Activated CD4-positive, alpha-beta T cell treated with anti-CD3 and anti-CD28 coated beads, Interleukin-2, amount 10 ng/mL, durations not matched to agents 7 days and 5 days (primary cell): ENCODE measurements around the gene CSE1L. TPM values are rescaled to one million over a fixed set of nuclear protein-coding genes. Genes with fewer than 3 reads are reported as not detected.
A peak's percentile ranks its signal among the peaks of the same experiment; 100 is the strongest.
"Not testable (repeated sequence)": the region's sequence is repeated elsewhere in the genome, so short reads cannot be mapped to it uniquely, and the experiment has no call there.

ENCODE experiments used
- CTCF ChIA-PET: fragments of 350-600 bp; sonication (Branson Sonifier 250); formaldehyde crosslinking; loops from one replicate; lab custom pipeline; 2021; ENCODE audit warnings: antibody characterized with exemption; lab: Charles Lee
- POLR2A ChIA-PET: fragments of 350-600 bp; sonication (Branson Sonifier 250); formaldehyde crosslinking; loops from one replicate; lab custom pipeline; 2021; ENCODE audit warnings: antibody characterized with exemption; lab: Charles Lee
- DNase-seq: peaks from one replicate; pipeline ENCODE4 v3.0.0-alpha.2; 2020
- H3K27ac Mint-ChIP-seq: one replicate; pipeline ENCODE4 v1.8.0; 2021; ENCODE audit warnings: mild to moderate bottlenecking, moderate library complexity, mixed read lengths
- H3K27me3 Mint-ChIP-seq: one replicate; pipeline ENCODE4 v1.8.0; 2021; ENCODE audit warnings: mixed read lengths
- H3K36me3 Mint-ChIP-seq: one replicate; pipeline ENCODE4 v1.8.0; 2021; ENCODE audit warnings: low read depth, mixed read lengths
- H3K4me1 Mint-ChIP-seq: one replicate; pipeline ENCODE4 v1.8.0; 2021; ENCODE audit warnings: mixed read lengths
- H3K4me3 Mint-ChIP-seq: one replicate; pipeline ENCODE4 v1.8.0; 2021; ENCODE audit warnings: mild to moderate bottlenecking, moderate library complexity, mixed read lengths
- H3K9me3 Mint-ChIP-seq: one replicate; pipeline ENCODE4 v1.8.0; 2021; ENCODE audit warnings: mixed read lengths
- total RNA-seq, 2 experiments: library from RNA; stranded (reverse); gene quantifications; one replicate each; pipeline ENCODE4 v1.2.3, GENCODE V29; 2021

Gene CSE1L
- total RNA-seq, 2 experiments from 2014 or later = 85.1 to 98.4 TPM

DNA sequence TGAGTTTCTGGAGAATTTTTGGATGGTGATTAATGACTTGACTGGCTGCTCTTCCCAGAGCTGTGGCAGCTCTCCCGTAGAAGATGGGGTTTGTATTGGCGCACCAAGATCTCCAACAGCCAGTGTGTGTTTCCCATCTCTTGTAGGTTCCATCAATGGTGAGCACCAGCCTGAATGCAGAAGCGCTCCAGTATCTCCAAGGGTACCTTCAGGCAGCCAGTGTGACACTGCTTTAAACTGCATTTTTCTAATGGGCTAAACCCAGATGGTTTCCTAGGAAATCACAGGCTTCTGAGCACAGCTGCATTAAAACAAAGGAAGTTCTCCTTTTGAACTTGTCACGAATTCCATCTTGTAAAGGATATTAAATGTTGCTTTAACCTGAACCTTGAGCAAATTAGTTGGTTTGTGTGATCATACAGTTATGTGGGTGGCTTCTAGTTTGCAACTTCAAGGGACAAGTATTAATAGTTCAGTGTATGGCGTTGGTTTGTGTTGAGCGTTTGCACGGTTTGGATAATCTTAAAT, 50.2 kb downstream of the CSE1L start:
- Mint-ChIP-seq H3K4me3 (no peak overlapping the region), H3K4me1 (peaks cover 14% of the 10 kb centered on the region), H3K27me3 (no peaks in the 10 kb centered on the region), H3K27ac (no peak overlapping the region), H3K9me3 (no peaks in the 10 kb centered on the region), H3K36me3 (peaks cover 62% of the 10 kb centered on the region)
- ChIA-PET POLR2A (no interaction called here), CTCF (no interaction called here)
- no peak for DNase-seq

DNA sequence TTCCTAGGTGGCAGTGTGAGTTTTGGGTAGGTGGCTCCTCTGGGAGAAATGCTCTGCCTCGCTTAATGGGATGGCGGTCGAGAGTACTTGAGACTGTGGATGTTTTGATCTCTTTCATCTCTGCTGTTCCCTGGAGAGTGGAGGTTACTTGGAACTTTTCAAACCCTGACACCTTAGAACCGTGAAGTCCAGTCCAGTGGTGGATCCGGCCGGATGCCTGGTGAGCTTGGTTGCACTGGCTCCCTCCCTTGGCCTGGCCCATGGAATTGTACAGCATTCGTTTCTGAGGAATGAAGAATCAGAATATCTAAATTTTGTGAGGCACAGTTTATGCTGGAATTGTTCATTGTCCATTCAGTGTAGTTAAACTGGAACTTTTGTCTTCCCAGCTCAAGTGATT, 51.0 kb downstream of the CSE1L start:
- ChIA-PET POLR2A (no interaction called here), CTCF (no interaction called here)
- DNase-seq = no peak
- Mint-ChIP-seq H3K27ac (no peak overlapping the region), H3K4me1 (peaks cover 16% of the 10 kb centered on the region), H3K36me3 (peaks cover 66% of the 10 kb centered on the region), H3K27me3 (no peaks in the 10 kb centered on the region), H3K4me3 (no peak overlapping the region), H3K9me3 (no peaks in the 10 kb centered on the region)

DNA sequence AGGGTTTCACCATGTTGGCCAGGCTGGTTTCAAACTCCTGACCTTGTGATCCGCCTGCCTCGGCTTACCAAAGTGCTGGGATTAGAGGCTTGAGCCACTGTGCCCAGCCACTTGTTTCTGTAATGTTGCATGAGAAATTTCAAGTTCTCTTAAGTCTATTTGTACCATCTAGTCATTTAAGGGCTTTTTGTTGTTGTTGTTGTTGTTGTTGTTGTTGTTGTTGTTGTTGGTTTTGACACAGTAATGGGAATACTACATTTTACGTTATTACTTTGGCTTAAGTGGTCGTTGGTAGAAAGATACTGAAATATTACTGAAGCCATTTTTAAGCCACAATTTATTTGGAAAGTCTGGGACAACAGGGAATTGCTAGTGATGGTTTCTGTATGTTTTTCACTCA, 52.0 kb downstream of the CSE1L start:
- Mint-ChIP-seq H3K4me3 (no peak overlapping the region), H3K27ac (no peak overlapping the region), H3K9me3 (no peaks in the 10 kb centered on the region), H3K36me3 (peaks cover 69% of the 10 kb centered on the region), H3K27me3 (no peaks in the 10 kb centered on the region), H3K4me1 (peaks cover 16% of the 10 kb centered on the region)
- DNase-seq = no peak
- ChIA-PET CTCF (no interaction called here), POLR2A (no interaction called here)

DNA sequence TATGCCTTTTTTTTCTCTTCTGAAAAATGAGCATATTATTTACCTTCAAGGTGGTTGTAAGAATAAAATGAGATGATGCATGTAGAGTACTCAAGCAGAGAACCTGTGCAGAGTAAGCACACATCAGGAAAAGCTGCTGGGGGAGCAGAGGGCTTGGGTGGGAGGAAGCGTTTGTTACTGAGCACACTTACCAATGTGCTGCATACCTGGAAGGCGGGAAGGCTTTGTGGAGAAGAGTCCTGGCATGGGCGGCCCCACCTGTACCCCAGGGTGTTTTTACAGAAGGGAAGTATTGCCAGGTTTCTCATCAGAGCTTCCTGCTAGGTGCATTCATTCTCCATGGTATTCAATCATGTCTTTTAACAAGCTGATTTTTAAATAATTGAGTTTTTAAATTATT, 52.9 kb downstream of the CSE1L start:
- H3K27ac Mint-ChIP-seq = no peak overlapping the region
- H3K9me3 Mint-ChIP-seq = no peaks in the 10 kb centered on the region
- CTCF ChIA-PET = no interaction called here
- no peak overlapping the region for H3K4me3 Mint-ChIP-seq
- H3K4me1 Mint-ChIP-seq = peaks cover 16% of the 10 kb centered on the region
- no peaks in the 10 kb centered on the region for H3K27me3 Mint-ChIP-seq
- peaks cover 74% of the 10 kb centered on the region for H3K36me3 Mint-ChIP-seq
- DNase-seq = no peak
- POLR2A ChIA-PET = interaction anchor here (0.5 kb wide), 1 partner anchor 9 kb away, joined by 5 read pairs; no protein-coding TSS in a partner anchor

DNA sequence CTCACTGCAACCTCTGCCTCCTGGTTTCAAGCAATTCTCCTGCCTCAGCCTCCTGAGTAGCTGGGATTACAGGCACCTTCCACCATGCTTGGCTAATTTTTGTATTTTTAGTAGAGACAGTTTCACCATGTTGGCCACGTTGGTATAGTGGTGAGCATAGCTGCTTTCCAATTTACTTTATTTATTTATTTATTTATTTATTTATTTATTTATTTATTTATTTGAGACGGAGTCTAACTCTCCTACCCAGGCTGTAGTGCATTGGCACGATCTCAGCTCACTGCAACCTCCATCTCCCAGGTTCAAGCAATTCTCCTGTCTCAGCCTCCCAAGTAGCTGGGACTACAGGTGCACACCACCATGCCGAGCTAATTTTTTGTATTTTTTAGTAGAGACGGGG, 54.2 kb downstream of the CSE1L start:
- POLR2A ChIA-PET = interaction anchor here (0.6 kb wide), 1 partner anchor 138 kb away, joined by 3 read pairs; no protein-coding TSS in a partner anchor
- not testable (repeated sequence) for H3K27ac Mint-ChIP-seq

DNA sequence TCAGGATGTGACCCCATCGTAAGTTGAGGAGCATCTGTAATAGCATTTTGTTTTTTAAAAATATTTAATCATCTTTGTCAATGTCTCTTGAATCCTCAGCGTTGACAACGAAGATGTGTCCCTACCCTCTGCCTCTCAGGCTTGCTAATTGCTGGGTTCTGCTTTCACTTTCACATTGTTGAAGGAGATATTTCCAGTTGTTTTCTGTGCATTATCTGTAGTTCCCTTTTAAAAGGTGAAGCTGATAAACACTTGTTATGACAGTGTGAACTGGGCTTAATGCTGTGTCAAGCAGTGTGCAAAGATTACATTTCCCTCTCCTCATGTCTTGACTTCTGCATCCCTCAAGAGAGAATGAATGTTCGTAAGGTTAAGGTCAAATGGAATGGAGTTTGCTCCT, 54.9 kb downstream of the CSE1L start:
- Mint-ChIP-seq H3K27ac (peak overlapping the region; percentile 68), H3K9me3 (no peaks in the 10 kb centered on the region), H3K4me1 (peaks cover 16% of the 10 kb centered on the region), H3K36me3 (peaks cover 66% of the 10 kb centered on the region), H3K4me3 (no peak overlapping the region), H3K27me3 (no peaks in the 10 kb centered on the region)
- DNase-seq = no peak
- CTCF ChIA-PET = interaction anchor here (0.6 to 2.1 kb wide), 4 partner anchors 14 to 260 kb away, joined by 3 to 6 read pairs (median 4); no protein-coding TSS in a partner anchor
- POLR2A ChIA-PET = interaction anchor here (0.6 kb wide), 1 partner anchor 138 kb away, joined by 3 read pairs; no protein-coding TSS in a partner anchor

More for the DNA sequence above, 54.2 kb downstream of the CSE1L start:
- not testable (repeated sequence) for H3K4me3 Mint-ChIP-seq, H3K27me3 Mint-ChIP-seq, H3K9me3 Mint-ChIP-seq, DNase-seq
- Mint-ChIP-seq H3K36me3 (peaks cover 67% of the 10 kb centered on the region), H3K4me1 (peaks cover 16% of the 10 kb centered on the region)
- CTCF ChIA-PET = interaction anchor here (0.6 to 1.5 kb wide), 3 partner anchors 9 to 167 kb away, joined by 3 to 5 read pairs (median 4); no protein-coding TSS in a partner anchor

DNA sequence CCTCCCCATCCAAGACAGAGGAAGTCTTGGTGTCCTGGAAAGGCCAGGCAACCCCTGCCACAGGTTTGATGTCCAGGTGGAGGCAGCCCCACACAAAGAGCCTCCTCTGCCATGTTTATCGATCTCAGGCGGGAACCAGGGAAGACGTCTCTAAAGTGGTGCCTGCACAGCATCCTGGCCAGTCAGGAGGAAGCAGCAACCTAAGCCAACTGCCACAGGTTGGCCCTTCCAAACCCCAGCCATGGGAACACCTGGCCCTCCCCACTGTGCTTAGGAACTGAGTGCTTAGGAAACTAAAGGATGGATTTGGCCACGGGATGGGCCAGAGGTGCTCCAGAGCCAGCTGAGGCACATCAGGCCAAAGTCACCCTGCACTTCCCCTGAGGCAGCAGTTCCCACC, 56.9 kb downstream of the CSE1L start:
- DNase-seq = no peak
- H3K9me3 Mint-ChIP-seq = no peaks in the 10 kb centered on the region
- peaks cover 16% of the 10 kb centered on the region for H3K4me1 Mint-ChIP-seq
- H3K36me3 Mint-ChIP-seq = peaks cover 55% of the 10 kb centered on the region
- no peak overlapping the region for H3K4me3 Mint-ChIP-seq
- H3K27ac Mint-ChIP-seq = no peak overlapping the region
- H3K27me3 Mint-ChIP-seq = no peaks in the 10 kb centered on the region
- ChIA-PET POLR2A (no interaction called here), CTCF (interaction anchor here (1.3 to 2.1 kb wide), 2 partner anchors 16 to 39 kb away, joined by 3 to 6 read pairs; no protein-coding TSS in a partner anchor)

DNA sequence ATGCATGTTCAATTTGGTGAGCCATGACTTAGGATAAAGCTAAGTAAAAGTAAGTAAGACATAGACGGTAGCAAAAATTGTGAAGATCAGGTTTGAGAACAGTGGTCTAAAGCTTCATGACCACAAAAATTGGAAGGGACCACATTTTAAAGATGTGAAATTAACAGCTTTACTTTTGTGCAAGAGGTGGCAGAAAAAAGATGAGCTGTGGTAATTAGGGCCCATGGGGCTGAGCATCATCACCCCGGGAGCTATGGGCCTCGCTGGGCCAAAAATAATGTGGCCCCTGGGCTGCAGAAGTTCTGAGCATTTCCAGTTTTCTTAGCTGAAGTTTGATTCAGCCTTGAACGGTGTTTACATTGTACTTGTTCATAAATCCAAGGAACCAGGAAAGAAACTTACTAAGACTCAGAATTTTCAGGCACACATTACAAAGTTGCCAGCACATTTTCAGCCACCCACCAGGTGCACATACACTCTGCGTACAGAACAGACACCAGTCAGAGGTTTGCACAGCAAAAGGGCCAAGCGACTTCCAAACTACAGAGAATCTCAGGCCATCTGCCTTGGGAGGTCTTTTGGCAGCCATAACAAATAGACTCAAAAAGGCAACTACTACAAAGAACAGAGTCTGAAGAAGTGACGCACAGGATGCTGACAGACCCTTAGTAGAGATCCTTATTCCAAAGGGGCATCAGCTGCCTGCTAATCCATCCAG, 57.7 kb downstream of the CSE1L start:
- CTCF ChIA-PET = interaction anchor here (0.5 to 1.3 kb wide), 3 partner anchors 40 to 115 kb away, joined by 3 to 5 read pairs (median 3); partner anchors contain the start of gene DDX27

DNA sequence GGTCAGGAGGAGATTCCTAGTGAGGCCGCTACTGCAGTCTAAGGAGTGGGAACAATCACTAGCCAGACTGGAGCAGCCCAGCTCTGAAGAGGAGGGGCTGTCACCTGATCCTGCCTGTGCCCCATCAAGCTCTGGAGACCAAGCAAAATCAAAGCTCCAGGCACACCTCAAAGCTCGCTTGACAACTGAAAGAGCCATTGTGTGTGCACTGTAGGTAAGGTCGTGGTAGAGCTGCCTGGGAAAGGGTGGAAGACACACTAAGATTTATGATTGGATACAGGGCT, 58.2 kb downstream of the CSE1L start:
- Mint-ChIP-seq H3K9me3 (no peaks in the 10 kb centered on the region), H3K4me1 (peaks cover 13% of the 10 kb centered on the region), H3K27ac (no peak overlapping the region), H3K4me3 (no peak overlapping the region), H3K27me3 (no peaks in the 10 kb centered on the region), H3K36me3 (peaks cover 50% of the 10 kb centered on the region)
- DNase-seq = no peak
- ChIA-PET CTCF (interaction anchor here (0.5 to 1.3 kb wide), 4 partner anchors 20 to 115 kb away, joined by 3 to 5 read pairs (median 3); partner anchors contain the start of gene DDX27), POLR2A (no interaction called here)

More for the DNA sequence above, 57.7 kb downstream of the CSE1L start:
- Mint-ChIP-seq H3K4me3 (no peak overlapping the region), H3K9me3 (no peaks in the 10 kb centered on the region), H3K27ac (no peak overlapping the region), H3K27me3 (no peaks in the 10 kb centered on the region), H3K36me3 (peaks cover 51% of the 10 kb centered on the region), H3K4me1 (peaks cover 15% of the 10 kb centered on the region)
- no peak for DNase-seq
- POLR2A ChIA-PET = no interaction called here

DNA sequence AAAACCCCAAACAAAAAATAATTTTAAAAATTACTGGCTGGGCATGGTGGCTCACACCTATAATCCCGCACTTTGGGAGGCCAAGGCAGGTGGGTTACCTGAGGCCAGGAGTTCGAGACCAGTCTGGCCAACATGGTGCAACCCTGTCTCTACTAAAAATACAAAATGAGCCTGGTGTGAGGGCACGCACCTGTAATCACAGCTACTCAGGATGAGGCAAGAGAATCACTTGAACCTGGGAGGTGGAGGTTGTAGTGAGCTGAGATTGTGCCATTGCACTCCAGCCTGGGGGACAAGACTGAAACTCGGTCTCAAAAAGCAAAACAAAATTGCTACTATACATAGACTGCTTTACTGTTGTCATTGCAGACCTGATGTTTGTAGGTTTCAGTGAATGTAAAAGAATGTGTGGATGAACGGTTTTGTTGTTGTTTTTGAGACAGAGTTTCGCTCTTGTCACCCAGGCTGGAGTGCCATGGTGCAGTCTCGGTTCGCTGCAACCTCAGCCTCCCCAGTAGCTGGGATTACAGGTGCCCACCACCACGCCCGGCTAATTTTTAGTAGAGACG, 59.0 kb downstream of the CSE1L start:
- H3K36me3 Mint-ChIP-seq = peaks cover 50% of the 10 kb centered on the region
- H3K4me1 Mint-ChIP-seq, H3K9me3 Mint-ChIP-seq, H3K4me3 Mint-ChIP-seq, POLR2A ChIA-PET, H3K27me3 Mint-ChIP-seq, DNase-seq, H3K27ac Mint-ChIP-seq: not testable (repeated sequence)
- CTCF ChIA-PET = interaction anchor here (0.9 kb wide), 1 partner anchor 20 kb away, joined by 3 read pairs; no protein-coding TSS in a partner anchor

DNA sequence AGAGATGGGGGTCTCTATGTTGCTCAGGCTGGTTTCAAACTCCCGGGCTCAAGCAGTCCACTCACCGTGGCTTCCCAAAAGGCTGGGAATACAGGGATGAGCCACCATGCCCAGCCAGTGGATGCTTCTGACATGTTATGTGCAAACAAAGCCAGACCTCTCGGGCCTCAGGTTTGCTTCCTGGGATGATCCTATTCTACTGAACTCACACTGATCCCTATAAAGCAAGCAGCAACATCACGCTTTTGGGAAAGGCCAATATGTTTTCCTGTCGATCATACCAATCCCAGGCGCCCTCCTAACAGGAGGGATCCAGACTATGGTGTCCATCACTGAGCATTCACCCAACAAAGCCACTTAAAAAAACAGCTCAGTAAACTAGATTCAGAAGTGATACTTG, 60.2 kb downstream of the CSE1L start:
- H3K4me1 Mint-ChIP-seq = peaks cover 2% of the 10 kb centered on the region
- ChIA-PET POLR2A (no interaction called here), CTCF (no interaction called here)
- DNase-seq = no peak
- no peaks in the 10 kb centered on the region for H3K27me3 Mint-ChIP-seq
- peaks cover 51% of the 10 kb centered on the region for H3K36me3 Mint-ChIP-seq
- no peaks in the 10 kb centered on the region for H3K9me3 Mint-ChIP-seq
- no peak overlapping the region for H3K4me3 Mint-ChIP-seq
- H3K27ac Mint-ChIP-seq = no peak overlapping the region

DNA sequence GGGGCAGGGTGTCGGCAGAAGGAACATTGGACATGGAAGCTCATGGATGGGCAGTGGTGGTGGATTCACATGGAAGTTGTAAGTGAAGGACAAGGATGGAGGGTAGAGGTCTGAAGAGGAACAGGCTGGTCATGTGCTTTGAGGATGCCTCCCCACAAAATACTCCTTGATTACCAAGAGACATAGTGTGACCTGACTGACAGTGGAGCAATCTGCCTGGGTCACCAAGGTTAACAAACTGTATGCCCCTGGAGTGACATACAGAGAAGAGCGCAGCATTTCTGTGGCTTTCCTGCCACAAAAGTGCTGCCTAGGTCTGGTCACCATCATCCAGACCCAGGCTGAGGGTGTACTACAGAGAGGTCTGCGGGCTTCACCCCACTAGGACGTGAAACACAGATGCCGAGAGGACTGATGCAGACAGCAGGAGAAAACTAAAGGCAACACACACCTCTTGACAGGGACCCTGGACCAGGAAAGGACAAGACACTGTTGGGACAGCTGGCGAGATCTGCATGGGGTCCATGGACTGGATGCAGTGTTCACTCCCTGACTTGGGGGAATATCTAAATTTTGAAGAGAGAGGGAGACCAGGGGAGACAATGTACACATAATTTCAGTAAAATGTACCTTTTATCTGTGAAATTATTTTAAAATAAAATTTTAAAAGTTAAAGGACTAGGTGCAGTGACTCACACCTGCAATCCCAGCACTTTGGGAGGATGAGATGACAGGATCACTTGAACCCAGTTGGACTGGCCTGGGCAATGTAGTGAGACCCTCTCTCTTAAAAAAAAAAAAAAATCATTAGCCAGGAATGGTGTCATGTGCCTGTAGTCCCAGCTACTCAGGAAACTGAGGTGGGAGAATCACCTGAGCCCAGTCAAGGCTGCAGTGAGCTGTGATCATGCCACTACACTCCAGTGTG, 64.9 kb downstream of the CSE1L start:
- Mint-ChIP-seq H3K4me1 (no peaks in the 10 kb centered on the region), H3K4me3 (no peak overlapping the region), H3K27me3 (no peaks in the 10 kb centered on the region), H3K36me3 (peaks cover 47% of the 10 kb centered on the region), H3K9me3 (no peaks in the 10 kb centered on the region), H3K27ac (no peak overlapping the region)
- no peak for DNase-seq
- ChIA-PET CTCF (interaction anchor here (0.6 kb wide), 2 partner anchors 24 to 70 kb away, joined by 3 to 5 read pairs; no protein-coding TSS in a partner anchor), POLR2A (interaction anchor here (0.6 kb wide), 2 partner anchors 111 to 136 kb away, joined by 3 to 13 read pairs; no protein-coding TSS in a partner anchor)
